HFFc6 (cell line): ENCODE data around the gene ODAD3. TPM values are rescaled to one million over a fixed set of nuclear protein-coding genes. Genes with fewer than 3 reads are reported as not detected.

Experiments used
- DNase-seq: peaks from one replicate; pipeline ENCODE4 v3.0.0-alpha.2; 2018
- H3K27ac Mint-ChIP-seq: 2 replicates; pipeline ENCODE4 v1.8.0; 2020; ENCODE audit warnings: mild to moderate bottlenecking, mixed read lengths
- H3K27me3 Mint-ChIP-seq: 2 replicates; pipeline ENCODE4 v1.8.0; 2021; ENCODE audit warnings: mild to moderate bottlenecking, moderate library complexity, mixed read lengths; ENCODE audit not compliant: insufficient read depth
- H3K36me3 Mint-ChIP-seq: 2 replicates; pipeline ENCODE4 v1.8.0; 2021; ENCODE audit warnings: low read depth, mixed read lengths
- H3K4me1 Mint-ChIP-seq: 2 replicates; pipeline ENCODE4 v1.8.0; 2020; ENCODE audit warnings: low read depth, mixed read lengths
- H3K4me3 Mint-ChIP-seq: 2 replicates; pipeline ENCODE4 v1.8.0; 2020; ENCODE audit warnings: mild to moderate bottlenecking, moderate library complexity, mixed read lengths
- H3K9me3 Mint-ChIP-seq: 2 replicates; pipeline ENCODE4 v1.8.0; 2020; ENCODE audit warnings: mild to moderate bottlenecking, mixed read lengths
- CTCF ChIP-seq: fragments of 200-600 bp; sonication (generic); IDR thresholded peaks from 2 replicates; pipeline ENCODE4 v1.5.0; 2021; ENCODE audit warnings: antibody characterized with exemption, mild to moderate bottlenecking
- total RNA-seq, 6 experiments: library from RNA; stranded (reverse); fragmentation: NEBNext Ultra II Directional; extraction: Animal tissue kit (Norgen Biotek cat#: 25700); gene quantifications; 2 replicates in 1 of 6; 3 replicates in 5 of 6; pipeline ENCODE4 v1.2.3, GENCODE V29; 2021

The ODAD3 gene
- total RNA-seq, 6 experiments from 2014 or later = 0.16 to 1.1 (median 0.60) TPM; not detected in 1

GRCh38 chr19:11373166-11373884, 61.6 kb downstream of the ODAD3 start:
- H3K4me3 Mint-ChIP-seq = no peak overlapping the region; the same call in 1 of the 2 replicates
- no peaks in the 10 kb centered on the region for H3K9me3 Mint-ChIP-seq
- no peak for TF ChIP-seq CTCF
- H3K27me3 Mint-ChIP-seq = no peaks in the 10 kb centered on the region; the same call in 1 of the 2 replicates
- H3K27ac Mint-ChIP-seq = peak overlapping the region; percentile 33; the same call in 1 of the 2 replicates
- H3K4me1 Mint-ChIP-seq = peaks cover 22% of the 10 kb centered on the region; the same call in 1 of the 2 replicates
- H3K36me3 Mint-ChIP-seq = no peaks in the 10 kb centered on the region; the same call in none of the 2 replicates
- DNase-seq = peak; percentile 5

- Mint-ChIP-seq H3K9me3 (no peaks in the 10 kb centered on the region), H3K27ac (no peak overlapping the region), H3K4me3 (no peak overlapping the region), H3K27me3 (no peaks in the 10 kb centered on the region; the same call in 1 of the 2 replicates), H3K36me3 (no peaks in the 10 kb centered on the region; the same call in 1 of the 2 replicates), H3K4me1 (no peaks in the 10 kb centered on the region; the same call in 1 of the 2 replicates)
- DNase-seq = no peak
- no peak for TF ChIP-seq CTCF
Observed at GRCh38 chr19:11370744-11371143, 64.2 kb downstream of the ODAD3 start.

Other genes with a start within 250 kb of the ODAD3 start
- 100 to 1,000 TPM; 132 to 167 (median 156) TPM for gene KANK2, start 237.6 kb downstream of the ODAD3 start, total RNA-seq
- gene ANGPTL8, start 195.5 kb downstream of the ODAD3 start, total RNA-seq = not detected
- gene DOCK6, start 172.6 kb downstream of the ODAD3 start, total RNA-seq = 10 to 100 TPM; 20.7 to 32.2 (median 22.9) TPM
- gene TSPAN16, start 139.0 kb downstream of the ODAD3 start, total RNA-seq = not detected
- 10 to 100 TPM in 2 of 6 experiments, 1 to 10 TPM in 4; 6.7 to 11.1 (median 8.7) TPM for gene RAB3D, start 95.5 kb downstream of the ODAD3 start, total RNA-seq
- gene TMEM205, start 88.9 kb downstream of the ODAD3 start, total RNA-seq = 10 to 100 TPM; 36.9 to 51.8 (median 46.5) TPM
- 10 to 100 TPM in 4 of 6 experiments, 1 to 10 TPM in 2; 7.7 to 11.8 (median 10.4) TPM for gene CCDC159, start 88.6 kb downstream of the ODAD3 start, total RNA-seq
- gene PLPPR2, start 79.7 kb downstream of the ODAD3 start, total RNA-seq = 10 to 100 TPM; 52.4 to 82.2 (median 59.7) TPM
- 1 to 10 TPM; 1.2 to 2.2 (median 1.6) TPM for gene SWSAP1, start 60.5 kb downstream of the ODAD3 start, total RNA-seq
- 1 to 10 TPM; 6.1 to 8.3 (median 7.1) TPM for gene EPOR, start 50.8 kb downstream of the ODAD3 start, total RNA-seq
- 10 to 100 TPM in 1 of 6 experiments, 1 to 10 TPM in 5; 7.3 to 11.7 (median 8.9) TPM for gene RGL3, start 15.8 kb downstream of the ODAD3 start, total RNA-seq
- gene PRKCSH, start 514 bp upstream of the ODAD3 start, total RNA-seq = 100 to 1,000 TPM; 367 to 460 (median 388) TPM
- not detected for gene ELAVL3, start 45.9 kb upstream of the ODAD3 start, total RNA-seq
- gene ZNF653, start 70.7 kb upstream of the ODAD3 start, total RNA-seq = 1 to 10 TPM; 4.7 to 6.3 (median 5.3) TPM
- 10 to 100 TPM; 17.5 to 24.9 (median 19.9) TPM for gene ECSIT, start 94.0 kb upstream of the ODAD3 start, total RNA-seq
- gene CNN1, start 103.7 kb upstream of the ODAD3 start, total RNA-seq = 1 to 10 TPM; 6.5 to 9.3 (median 8.0) TPM
- 10 to 100 TPM; 72.3 to 85.5 (median 78.7) TPM for gene ELOF1, start 124.1 kb upstream of the ODAD3 start, total RNA-seq
- 1 to 10 TPM; 1.5 to 2.8 (median 2.3) TPM for gene ACP5, start 142.5 kb upstream of the ODAD3 start, total RNA-seq
- gene ZNF627, start 162.4 kb upstream of the ODAD3 start, total RNA-seq = 1 to 10 TPM; 5.7 to 8.7 (median 7.5) TPM